A673 (cell line): ENCODE results near the gene NRDE2. TPM values are rescaled to one million over a fixed set of nuclear protein-coding genes. Genes with fewer than 3 reads are reported as not detected.

Experiments
- BruUV-seq: library from RNA; stranded (reverse); fragments of 400-500 nt; replicated peaks from 2 replicates; lab custom pipeline; 2021; lab: Mats Ljungman, UMichigan
- CTCF ChIA-PET: fragments of 300-600 bp; sonication (Branson Sonifier 250); formaldehyde crosslinking; loops from one replicate; lab custom pipeline; 2022; ENCODE audit warnings: antibody characterized with exemption; lab: Charles Lee
- POLR2A ChIA-PET: fragments of 300-600 bp; sonication (Branson Sonifier 250); formaldehyde crosslinking; loops from one replicate; lab custom pipeline; 2022; ENCODE audit warnings: antibody characterized with exemption; ENCODE audit not compliant: low non-redundant PET; lab: Charles Lee
- DNase-seq: peaks from one replicate; pipeline ENCODE4 v3.0.0-alpha.2; 2015; ENCODE audit warnings: low spot score
- H3K27ac ChIP-seq: fragments of 200-600 bp; sonication (generic); 2 replicates; pipeline ENCODE4 v1.5.1; 2016; ENCODE audit warnings: mixed run types, low read depth, mild to moderate bottlenecking, mixed read lengths, antibody characterized with exemption, low read length; ENCODE audit not compliant: poor library complexity, severe bottlenecking
- H3K27me3 ChIP-seq: fragments of 200-600 bp; sonication (generic); replicated peaks from 2 replicates; pipeline ENCODE4 v1.6.1; 2017; ENCODE audit warnings: mixed run types, low read depth, mild to moderate bottlenecking, mixed read lengths, antibody characterized with exemption, low read length; ENCODE audit not compliant: insufficient read depth, poor library complexity
- H3K36me3 ChIP-seq: fragments of 200-600 bp; sonication (generic); 2 replicates; pipeline ENCODE4 v1.6.1; 2016; ENCODE audit warnings: mixed run types, mild to moderate bottlenecking, mixed read lengths, antibody characterized with exemption, low read length; ENCODE audit not compliant: insufficient read depth, poor library complexity, severe bottlenecking
- H3K4me1 ChIP-seq: fragments of 200-600 bp; sonication (generic); 2 replicates; pipeline ENCODE4 v1.6.1; 2017; ENCODE audit warnings: mixed run types, mild to moderate bottlenecking, mixed read lengths, antibody characterized with exemption, low read length; ENCODE audit not compliant: insufficient read depth, poor library complexity, severe bottlenecking
- H3K4me3 ChIP-seq: fragments of 200-600 bp; sonication (generic); 2 replicates; pipeline ENCODE4 v1.5.1; 2016; ENCODE audit warnings: low read depth, mixed run types, mild to moderate bottlenecking, mixed read lengths, low read length; ENCODE audit not compliant: poor library complexity, severe bottlenecking
- H3K9me3 ChIP-seq: fragments of 200-600 bp; sonication (generic); 2 replicates; pipeline ENCODE4 v1.6.1; 2016; ENCODE audit warnings: mixed run types, low read depth, mild to moderate bottlenecking, mixed read lengths, antibody characterized with exemption, low read length; ENCODE audit not compliant: poor library complexity, severe bottlenecking
- CTCF ChIP-seq: fragments of 300-800, 200-600 bp; sonication (generic); conservative IDR thresholded peaks from 2 replicates; pipeline ENCODE4 v1.5.1; 2017; ENCODE audit warnings: low read depth, mild to moderate bottlenecking, antibody characterized with exemption, low read length, moderate library complexity, mixed read lengths
- EZH2 ChIP-seq: fragments of 200-600 bp; sonication (generic); IDR thresholded peaks from 2 replicates; pipeline ENCODE4 v1.6.1; 2017; ENCODE audit warnings: borderline replicate concordance, low read depth, mild to moderate bottlenecking, mixed read lengths, antibody characterized with exemption, low read length; ENCODE audit not compliant: poor library complexity, severe bottlenecking
- intact Hi-C: fragments of 100-400 bp; cut with micrococcal nuclease; formaldehyde crosslinking; loops from one replicate; pipeline ENCODE4 v1.10.0; 2022; ENCODE audit not compliant: unreplicated experiment
- total RNA-seq: library from RNA; stranded (reverse); gene quantifications from 2 replicates; pipeline ENCODE4 v1.2.3, GENCODE V29; 2021

Gene NRDE2
- total RNA-seq, 1 experiment from 2014 or later = 19.7 TPM

GRCh38 chr14:90302529-90303303 lies 29.0 kb downstream of the NRDE2 start:
- DNase-seq = no peak
- no peaks in the 10 kb centered on the region for H3K9me3 ChIP-seq
- no TSS peak for BruUV-seq
- intact Hi-C loops = loop anchor here (5.0 kb wide), 3 partner anchors 95 to 595 kb away; partner anchors contain the start of gene CALM1
- no peak overlapping the region for H3K4me3 ChIP-seq
- POLR2A ChIA-PET = interaction anchor here (0.6 kb wide), 1 partner anchor 876 kb away, joined by 4 read pairs; no protein-coding TSS in a partner anchor
- H3K27ac ChIP-seq = no peak overlapping the region
- no peaks in the 10 kb centered on the region for H3K27me3 ChIP-seq
- CTCF ChIA-PET = interaction anchor here (1.2 to 3.3 kb wide), 2 partner anchors 394 to 456 kb away, joined by 3 to 26 read pairs; no protein-coding TSS in a partner anchor
- peaks cover 23% of the 10 kb centered on the region for H3K4me1 ChIP-seq
- H3K36me3 ChIP-seq = no peaks in the 10 kb centered on the region
- TF ChIP-seq CTCF (no peak), EZH2 (no peak)

- Histone ChIP-seq H3K9me3 (no peaks in the 10 kb centered on the region), H3K27ac (peak overlapping the region; percentile 27), H3K36me3 (no peaks in the 10 kb centered on the region), H3K4me3 (no peak overlapping the region), H3K4me1 (peaks cover 23% of the 10 kb centered on the region), H3K27me3 (no peaks in the 10 kb centered on the region)
- intact Hi-C loops = loop anchor here (1.0 to 5.0 kb wide), 5 partner anchors 96 to 596 kb away; partner anchors contain the start of gene CALM1
- DNase-seq = peak; percentile 71
- BruUV-seq = no TSS peak
- POLR2A ChIA-PET = no interaction called here
- TF ChIP-seq EZH2 (no peak), CTCF (peak; percentile 71)
- CTCF ChIA-PET = interaction anchor here (0.5 to 3.3 kb wide), 9 partner anchors 80 to 1259 kb away, joined by 3 to 26 read pairs (median 4); partner anchors contain the start of gene CALM1
Observed at GRCh38 chr14:90301668-90302090, 30.1 kb downstream of the NRDE2 start.

- ChIA-PET CTCF (interaction anchor here (0.6 to 3.3 kb wide), 7 partner anchors 81 to 599 kb away, joined by 3 to 26 read pairs (median 3); partner anchors contain the start of gene CALM1), POLR2A (interaction anchor here (0.5 kb wide), 1 partner anchor 1059 kb away, joined by 4 read pairs; no protein-coding TSS in a partner anchor)
- peak overlapping the region; percentile 76 for H3K27ac ChIP-seq
- intact Hi-C loops = loop anchor here (1.0 to 5.0 kb wide), 5 partner anchors 96 to 596 kb away; partner anchors contain the start of gene CALM1
- H3K4me1 ChIP-seq = peaks cover 23% of the 10 kb centered on the region
- H3K4me3 ChIP-seq = no peak overlapping the region
- H3K36me3 ChIP-seq = no peaks in the 10 kb centered on the region
- TF ChIP-seq EZH2 = no peak
- no peak for TF ChIP-seq CTCF
- no peaks in the 10 kb centered on the region for H3K27me3 ChIP-seq
- BruUV-seq = no TSS peak
- no peak for DNase-seq
- H3K9me3 ChIP-seq = no peaks in the 10 kb centered on the region
Observed at GRCh38 chr14:90301122-90301521, 30.6 kb downstream of the NRDE2 start.
